ES-I3 (cell line): ENCODE measurements around the gene LELP1.

Experiments
- H3K36me3 ChIP-seq: 2 replicates; pipeline ENCODE4 v1.6.1; 2013; ENCODE audit warnings: mild to moderate bottlenecking, low read length, control low read depth, moderate library complexity; ENCODE audit not compliant: insufficient read depth
- H3K4me1 ChIP-seq: 2 replicates; pipeline ENCODE4 v1.6.1; 2013; ENCODE audit warnings: mild to moderate bottlenecking, control low read depth, low read length; ENCODE audit not compliant: insufficient read depth
- H3K9ac ChIP-seq: 2 replicates; pipeline ENCODE4 v1.6.1; 2013; ENCODE audit warnings: low read depth, mild to moderate bottlenecking, low read length, moderate library complexity
- H3K9me3 ChIP-seq: 2 replicates; pipeline ENCODE4 v1.6.1; 2013; ENCODE audit warnings: mild to moderate bottlenecking, low read length, moderate library complexity; ENCODE audit not compliant: control insufficient read depth, insufficient read depth

The LELP1 gene

GRCh38 chr1:153245466-153245865 lies 42.2 kb downstream of the LELP1 start:
- H3K36me3 ChIP-seq = no peaks in the 10 kb centered on the region
- no peak overlapping the region for H3K9ac ChIP-seq
- H3K9me3 ChIP-seq = no peaks in the 10 kb centered on the region
- H3K4me1 ChIP-seq = no peaks in the 10 kb centered on the region

- Histone ChIP-seq H3K36me3 (no peaks in the 10 kb centered on the region), H3K9ac (no peak overlapping the region), H3K9me3 (no peaks in the 10 kb centered on the region), H3K4me1 (no peaks in the 10 kb centered on the region)
Measured at GRCh38 chr1:153246018-153246417, 42.8 kb downstream of the LELP1 start.

- H3K9me3 ChIP-seq = no peaks in the 10 kb centered on the region
- H3K36me3 ChIP-seq = no peaks in the 10 kb centered on the region
- H3K4me1 ChIP-seq = no peaks in the 10 kb centered on the region
- H3K9ac ChIP-seq = no peak overlapping the region
Measured at GRCh38 chr1:153246825-153247224, 43.6 kb downstream of the LELP1 start.

DNA sequence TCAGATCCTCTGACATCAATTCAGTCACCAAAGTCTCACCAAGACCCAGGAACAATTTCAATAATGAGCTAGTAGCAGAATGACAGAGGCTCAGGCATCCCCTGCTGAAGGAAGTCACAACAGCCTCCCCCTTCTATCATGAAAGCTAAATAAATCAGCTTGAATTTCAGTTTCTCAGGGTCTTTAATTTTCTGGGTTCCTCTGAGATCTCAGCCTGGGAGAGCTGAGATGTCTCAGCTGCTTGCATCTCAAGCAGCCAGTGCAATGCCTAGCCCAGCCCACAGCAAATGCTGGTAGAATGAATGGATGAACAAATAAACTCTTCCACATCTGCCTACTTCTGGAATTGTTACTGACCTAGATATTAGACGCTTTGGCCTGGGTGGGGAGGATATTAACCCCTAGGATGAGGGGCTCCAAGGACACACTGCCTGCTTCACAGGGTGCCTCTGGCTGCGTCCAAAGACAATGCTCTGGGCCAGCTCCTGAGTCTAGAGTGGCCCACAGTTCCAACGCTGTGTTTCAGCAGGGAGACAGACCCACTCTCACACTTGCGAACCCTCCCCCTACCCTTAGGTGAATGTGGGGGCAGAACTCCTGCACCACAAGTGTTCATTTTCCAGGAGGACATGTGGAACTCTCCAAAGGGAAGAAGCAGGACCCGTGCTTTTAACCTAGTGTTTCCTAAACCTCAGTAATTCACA lies 45.1 kb downstream of the LELP1 start:
- Histone ChIP-seq H3K4me1 (no peaks in the 10 kb centered on the region), H3K9me3 (no peaks in the 10 kb centered on the region), H3K9ac (no peak overlapping the region), H3K36me3 (no peaks in the 10 kb centered on the region)

GRCh38 chr1:153250166-153250565 lies 46.9 kb downstream of the LELP1 start:
- no peak overlapping the region for H3K9ac ChIP-seq
- no peaks in the 10 kb centered on the region for H3K4me1 ChIP-seq
- H3K9me3 ChIP-seq = no peaks in the 10 kb centered on the region
- no peaks in the 10 kb centered on the region for H3K36me3 ChIP-seq

- no peaks in the 10 kb centered on the region for H3K36me3 ChIP-seq
- no peaks in the 10 kb centered on the region for H3K9me3 ChIP-seq
- H3K9ac ChIP-seq = no peak overlapping the region
- no peaks in the 10 kb centered on the region for H3K4me1 ChIP-seq
Measured at GRCh38 chr1:153251087-153251486, 47.9 kb downstream of the LELP1 start.

DNA sequence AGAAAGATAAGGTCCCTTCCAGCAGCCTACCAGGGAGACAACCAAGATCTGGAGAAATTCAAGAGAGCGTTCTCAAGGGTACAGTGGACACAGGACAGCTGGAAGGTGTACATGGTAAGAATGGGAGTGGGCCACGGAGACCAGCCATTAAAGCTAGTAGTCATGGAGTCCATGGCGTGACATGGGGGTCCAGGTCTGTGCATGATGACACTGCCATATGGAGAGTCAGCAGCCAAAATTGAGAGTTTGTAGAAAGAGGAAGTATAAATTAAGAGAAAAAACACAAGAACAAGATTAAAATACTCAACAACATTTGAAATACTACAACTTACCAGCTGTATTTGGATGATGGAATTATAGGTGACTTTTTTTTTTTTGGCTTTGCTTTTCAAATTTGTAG lies 48.3 kb downstream of the LELP1 start:
- Histone ChIP-seq H3K9ac (no peak overlapping the region), H3K36me3 (no peaks in the 10 kb centered on the region), H3K9me3 (no peaks in the 10 kb centered on the region), H3K4me1 (no peaks in the 10 kb centered on the region)

DNA sequence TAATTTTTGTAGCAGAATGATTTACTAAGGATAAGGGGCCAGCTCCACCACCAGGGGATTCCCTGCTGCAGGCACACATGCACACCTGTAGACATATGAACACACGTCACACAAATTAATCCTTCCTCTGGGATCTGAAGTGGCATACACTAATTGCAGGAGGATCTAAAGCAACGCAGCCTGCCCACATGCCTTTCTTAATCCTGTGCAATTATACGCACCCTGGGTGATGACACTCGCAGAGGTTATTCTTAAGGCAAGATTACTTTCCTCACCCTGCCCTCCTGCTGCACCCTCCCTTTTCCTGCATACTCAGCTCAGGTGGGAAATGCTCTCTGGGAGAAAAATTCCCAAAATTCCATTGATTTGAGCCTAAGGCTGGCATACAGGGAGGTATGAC lies 48.8 kb downstream of the LELP1 start:
- no peaks in the 10 kb centered on the region for H3K4me1 ChIP-seq

DNA sequence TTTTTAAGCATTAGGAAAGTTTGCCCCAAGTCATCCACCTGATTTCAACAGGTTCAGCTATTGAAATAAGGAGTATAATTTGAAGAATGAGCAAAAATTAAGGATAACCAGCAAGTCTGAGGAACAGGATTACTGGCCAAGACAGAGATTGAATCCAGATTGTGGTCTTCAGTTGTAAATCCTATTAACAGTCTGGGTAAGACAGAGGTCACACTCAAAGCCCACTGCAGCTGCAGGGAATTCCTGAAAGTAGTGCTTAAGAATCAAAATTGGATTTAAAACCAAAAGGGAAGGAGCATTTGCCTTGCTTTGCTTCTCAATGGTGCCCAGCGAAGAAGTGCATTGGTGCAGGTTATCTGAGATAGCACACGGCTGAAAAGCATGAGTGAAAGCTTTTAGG lies 49.8 kb downstream of the LELP1 start:
- Histone ChIP-seq H3K9ac (no peak overlapping the region), H3K9me3 (no peaks in the 10 kb centered on the region), H3K36me3 (no peaks in the 10 kb centered on the region)

More for the DNA sequence above, 48.8 kb downstream of the LELP1 start:
- no peaks in the 10 kb centered on the region for H3K9me3 ChIP-seq
- no peak overlapping the region for H3K9ac ChIP-seq
- no peaks in the 10 kb centered on the region for H3K36me3 ChIP-seq

DNA sequence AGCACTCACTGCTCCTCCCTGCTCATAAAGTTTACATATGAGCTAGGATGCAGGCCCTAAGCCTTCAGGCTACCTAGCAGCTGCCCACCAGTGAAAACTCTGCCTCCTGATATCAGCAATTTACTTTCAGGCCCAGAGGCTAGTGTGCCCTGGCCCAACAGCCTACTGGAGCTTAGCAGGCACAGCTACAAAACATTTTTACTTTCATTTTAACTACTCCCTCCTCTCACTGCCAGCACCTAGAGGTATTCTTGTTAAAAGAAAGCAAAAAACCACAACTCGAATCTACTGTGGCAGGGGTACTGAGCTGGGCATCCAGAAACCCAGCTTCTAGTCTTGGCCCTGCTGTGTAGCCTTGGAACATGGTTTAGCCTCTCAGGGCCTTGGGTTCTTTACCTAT lies 50.5 kb downstream of the LELP1 start:
- H3K9me3 ChIP-seq = no peaks in the 10 kb centered on the region
- H3K36me3 ChIP-seq = no peaks in the 10 kb centered on the region
- no peaks in the 10 kb centered on the region for H3K4me1 ChIP-seq
- no peak overlapping the region for H3K9ac ChIP-seq

More for the DNA sequence above, 49.8 kb downstream of the LELP1 start:
- H3K4me1 ChIP-seq = no peaks in the 10 kb centered on the region
